ENCODE measurements around the gene PACC1.

Gene PACC1

DNA sequence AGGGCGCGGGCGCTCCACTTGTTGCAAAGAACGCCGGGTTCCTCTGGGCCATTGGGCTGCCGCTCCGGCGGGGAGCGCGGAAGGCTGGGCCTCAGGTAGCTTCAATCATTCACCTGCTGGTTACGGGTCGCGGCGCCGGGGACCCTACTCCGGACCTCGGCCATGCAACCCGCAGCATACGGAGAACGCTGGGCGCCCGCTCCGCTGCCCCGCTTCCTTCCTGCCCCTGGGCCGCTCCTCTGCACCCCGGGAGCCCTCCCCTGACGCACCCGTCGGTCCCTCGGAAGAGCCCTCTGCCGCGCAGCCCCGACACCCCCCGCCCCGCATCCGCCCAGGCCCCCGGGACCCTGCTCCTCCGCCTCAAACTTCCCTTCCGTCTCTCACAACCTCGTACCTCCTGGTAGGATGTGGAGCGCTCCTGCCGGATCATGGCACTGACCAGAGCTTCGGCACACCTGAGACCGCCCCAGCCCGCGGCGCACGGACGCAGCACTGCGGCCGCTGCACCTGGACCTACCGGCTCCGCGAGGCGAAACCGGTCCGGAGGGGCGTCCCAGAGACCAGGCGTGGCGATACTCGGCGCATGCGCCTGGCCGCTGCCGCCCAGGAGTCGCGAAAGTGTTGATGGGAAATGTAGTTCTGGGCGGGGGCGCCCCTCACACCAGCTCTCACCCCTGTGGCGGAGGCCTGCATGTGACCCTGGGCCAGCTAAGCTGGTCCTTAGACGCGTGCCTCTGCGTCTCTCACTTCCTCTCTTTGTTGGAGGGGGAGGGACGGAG, at the start of gene PACC1:
TSS of gene PACC1 (minus strand) at position 559 of the 779 bp plus-strand sequence. CDS start at position 430, 129 bp downstream.
- peak; percentile 93 for DNase-seq

DNA sequence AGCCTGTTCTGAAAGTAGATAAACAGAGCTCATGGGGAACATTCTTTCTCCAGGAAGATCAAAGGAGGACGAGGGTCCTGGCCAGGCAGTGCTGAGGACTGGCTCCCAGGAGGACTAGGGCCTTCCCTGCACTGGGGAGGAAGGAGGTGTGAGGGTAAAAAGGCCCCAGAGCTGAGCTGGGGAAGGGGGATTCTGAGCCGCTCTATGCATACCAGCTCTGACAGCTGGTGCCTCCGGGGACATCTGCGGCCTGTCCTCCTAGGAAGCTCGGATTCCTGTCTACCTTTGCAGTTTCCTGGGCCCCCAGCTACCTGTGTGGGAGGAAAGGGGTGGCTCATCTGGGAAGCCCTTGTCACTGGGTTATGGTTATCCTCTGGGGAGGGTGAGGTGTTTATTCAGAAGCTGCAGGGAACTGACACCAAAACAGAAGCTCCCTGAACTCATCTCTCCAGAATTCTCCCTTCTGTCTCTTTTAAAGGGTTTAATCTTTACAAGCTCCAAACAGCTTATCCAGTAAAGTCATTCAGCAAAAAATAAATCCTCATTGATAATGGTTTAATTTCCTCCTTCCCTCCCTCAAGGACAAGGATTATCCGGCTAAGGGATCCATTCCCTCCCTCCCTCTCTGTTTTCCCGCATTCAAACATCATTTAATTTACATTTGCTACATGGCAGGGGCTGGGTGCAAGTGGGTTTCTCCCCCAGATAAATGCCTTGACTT, 49.0 kb upstream of the PACC1 start:
- DNase-seq: no peak

DNA sequence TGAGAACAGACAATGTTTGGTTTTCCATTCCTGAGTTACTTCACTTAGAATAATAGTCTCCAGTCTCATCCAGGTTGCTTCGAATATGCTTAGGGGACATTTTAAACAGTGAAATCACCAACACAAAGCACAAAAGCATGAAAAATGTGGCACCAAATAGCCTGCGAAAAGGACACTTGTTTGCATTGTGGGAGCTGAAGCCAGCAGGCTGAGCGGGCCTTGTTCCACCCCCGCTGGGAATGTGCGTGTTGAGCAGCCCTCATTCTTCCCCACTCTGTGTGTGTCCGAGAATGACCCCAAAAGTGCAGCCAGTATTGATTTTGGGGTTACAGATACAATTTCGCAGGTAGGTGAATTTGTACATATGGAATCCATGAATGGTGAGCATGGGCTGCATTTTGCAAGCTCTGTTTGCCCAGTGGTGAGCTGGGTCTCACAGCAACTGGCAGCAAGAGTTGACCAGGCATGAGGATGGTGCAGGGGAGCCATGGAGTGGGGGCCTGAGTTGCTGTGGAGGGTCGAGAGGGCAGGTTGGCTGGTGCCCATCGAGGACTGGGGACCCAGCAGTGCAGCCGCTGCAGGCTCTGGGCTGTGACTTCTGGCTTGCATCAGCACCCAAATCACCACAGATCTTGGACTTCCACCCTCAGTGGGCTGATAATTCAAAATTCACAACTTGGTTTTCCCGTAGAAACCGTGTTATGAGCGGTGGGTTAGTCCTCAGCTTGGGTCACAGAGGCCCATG, 47.4 kb upstream of the PACC1 start:
- no peak for DNase-seq

DNA sequence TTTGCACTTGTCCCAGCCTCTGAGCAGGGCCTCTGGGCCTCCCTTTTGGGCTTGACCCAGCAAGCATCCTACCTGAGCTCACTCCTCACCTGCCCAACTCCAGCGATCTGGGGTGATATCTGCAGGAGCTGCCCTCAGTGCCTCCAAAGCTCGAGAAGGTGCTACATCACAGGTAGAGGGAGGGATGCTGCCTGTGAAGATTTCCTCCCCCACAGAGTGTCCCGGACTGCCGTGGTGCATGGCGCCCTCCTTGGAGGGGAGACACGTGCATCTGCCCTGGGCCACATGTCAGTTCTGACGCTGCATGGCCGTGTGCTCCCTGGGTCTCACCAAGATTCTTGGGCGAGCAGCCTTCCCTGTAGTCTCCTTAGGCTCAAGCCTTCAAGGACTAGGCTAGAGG, 45.7 kb upstream of the PACC1 start:
- DNase-seq: no peak

DNA sequence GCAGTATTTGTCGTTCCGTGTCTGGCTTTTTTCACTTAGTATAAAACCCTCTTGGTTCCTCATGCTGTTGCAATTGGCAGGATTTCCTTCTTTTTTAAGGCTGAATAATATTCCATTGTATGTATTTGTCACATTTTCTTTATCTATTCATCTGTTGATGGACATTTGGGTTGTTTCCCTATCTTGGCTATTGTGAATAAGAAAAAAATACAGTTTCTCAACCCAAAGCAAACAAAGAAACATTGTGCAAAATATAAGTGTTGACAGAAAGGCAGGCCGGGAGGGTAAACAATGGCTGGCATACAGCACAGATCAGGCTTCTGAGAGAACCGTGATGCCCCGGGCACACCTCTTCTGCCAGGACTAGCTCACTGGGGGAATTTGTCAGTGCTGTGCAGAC, 45.0 kb upstream of the PACC1 start:
- DNase-seq: no peak

DNA sequence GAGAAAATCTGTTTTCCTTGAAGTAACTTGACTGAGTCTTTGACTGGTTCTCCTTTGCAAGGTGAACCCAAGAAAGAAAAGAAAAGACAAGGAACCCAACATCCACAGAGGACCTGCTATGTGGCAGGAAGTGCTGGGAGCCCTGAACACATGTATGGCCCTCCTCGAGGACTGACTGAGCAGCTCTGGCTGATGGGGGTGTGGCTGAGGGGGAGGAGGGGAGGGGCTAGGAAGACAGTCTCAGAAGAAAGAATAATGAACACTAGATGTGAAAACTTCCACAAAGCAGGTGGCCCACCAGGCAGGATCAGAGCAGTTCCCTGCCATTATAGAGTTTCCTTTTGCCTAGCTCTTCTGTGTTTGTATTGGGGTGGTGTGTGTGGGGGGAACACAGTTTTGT, 44.1 kb upstream of the PACC1 start:
- no peak for DNase-seq

DNA sequence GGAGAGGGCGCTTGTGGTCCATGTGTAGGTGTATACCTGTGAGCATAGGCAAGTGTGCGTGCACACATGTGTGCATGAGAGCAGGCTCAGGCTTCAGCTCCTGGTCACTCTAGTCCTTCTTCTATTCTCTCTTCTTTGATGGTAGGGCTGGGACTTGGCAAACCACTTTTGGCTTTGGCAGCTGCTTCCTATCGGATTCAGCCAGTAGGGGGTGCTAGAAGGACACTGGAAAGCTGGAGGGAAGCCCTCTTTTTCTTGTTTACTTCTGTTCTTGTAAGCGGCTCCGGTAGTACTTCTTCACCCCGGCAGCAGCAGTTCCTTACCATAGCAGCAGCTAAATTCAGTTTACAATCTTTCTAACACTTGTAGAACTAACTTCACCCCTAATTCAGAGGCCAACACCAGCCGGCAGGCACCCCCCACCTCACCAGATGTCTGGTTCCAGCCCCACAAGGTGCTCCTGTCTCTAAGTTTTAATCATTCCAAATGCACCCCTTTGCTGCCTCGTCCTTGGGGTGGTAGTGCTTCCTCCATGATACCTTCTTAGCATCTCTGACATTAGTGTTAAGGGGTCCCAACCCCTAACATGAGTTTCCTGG, 43.2 kb upstream of the PACC1 start:
- DNase-seq: peak; percentile 58

DNA sequence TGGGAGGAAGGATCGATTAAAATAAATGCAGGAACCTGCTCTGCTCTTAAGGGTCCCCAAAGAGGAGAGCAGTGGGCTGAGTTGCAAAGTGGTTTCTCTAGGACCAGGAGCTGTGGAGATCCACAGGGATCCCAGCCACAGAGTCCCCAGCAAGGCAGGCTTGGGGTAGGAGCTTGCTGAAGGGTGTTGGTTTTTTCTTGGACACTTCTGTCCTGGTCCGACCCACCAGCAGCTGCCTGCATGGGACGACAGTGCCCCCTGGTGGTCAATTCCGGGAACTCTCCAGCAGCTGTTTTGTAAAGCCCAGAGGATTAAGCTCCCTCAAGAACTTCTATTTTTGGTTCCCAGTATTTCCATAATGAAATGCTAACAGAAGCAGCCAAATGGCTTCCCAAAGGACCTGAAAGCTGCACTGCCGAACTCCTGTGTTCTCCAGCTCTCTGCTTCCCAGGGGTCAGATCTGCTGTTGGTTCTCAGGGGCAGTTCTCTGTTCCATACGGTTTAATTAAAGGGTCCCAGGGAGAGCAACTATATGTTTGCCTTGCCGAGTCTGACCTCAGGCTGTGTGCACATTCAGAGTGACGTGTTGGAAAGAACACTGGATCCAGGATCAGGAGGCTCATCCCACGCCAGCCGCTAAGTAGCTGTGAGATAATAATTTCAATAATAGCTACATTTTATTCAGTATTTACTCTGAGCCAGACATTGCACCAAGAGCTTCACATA, 41.3 kb upstream of the PACC1 start:
- DNase-seq: peak; percentile 80

DNA sequence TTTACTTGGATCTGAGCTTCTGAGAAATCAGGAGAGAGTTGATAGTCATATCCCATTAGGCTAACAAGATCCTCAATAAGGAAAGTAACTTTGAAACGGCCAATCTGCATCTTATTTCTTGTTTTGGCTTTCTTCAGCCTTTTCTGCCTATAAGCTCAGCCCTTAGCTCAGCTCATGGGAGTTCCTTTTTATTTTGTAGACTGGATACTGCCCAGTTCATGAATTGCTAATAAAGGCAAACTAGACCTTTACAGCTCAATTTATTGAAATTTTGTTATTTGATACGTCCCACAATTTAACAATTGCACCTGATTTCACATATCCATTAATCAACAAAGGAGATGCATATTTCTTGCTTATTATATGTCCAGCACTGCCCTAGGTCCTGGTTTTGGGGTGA, 40.7 kb upstream of the PACC1 start:
- no peak for DNase-seq

DNA sequence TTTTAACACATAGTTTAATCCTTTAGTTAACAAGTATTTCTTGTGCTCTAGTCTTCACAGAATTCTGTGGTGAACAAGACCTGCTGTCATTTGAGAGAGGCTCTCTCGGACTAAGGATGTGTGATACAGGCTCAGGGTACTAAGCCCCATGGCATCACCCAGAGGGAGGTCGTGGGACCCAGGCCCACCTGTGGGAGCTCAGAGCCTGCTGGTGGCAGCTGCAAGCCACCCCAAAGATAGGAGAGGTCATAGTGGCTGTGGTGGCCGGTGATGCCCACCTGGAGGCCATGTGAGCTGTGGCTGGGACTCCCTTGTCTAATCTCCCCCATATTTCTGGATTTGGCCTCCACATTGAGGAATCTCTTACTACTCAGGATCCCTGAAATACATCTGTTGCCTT, 40.1 kb upstream of the PACC1 start:
- no peak for DNase-seq

DNA sequence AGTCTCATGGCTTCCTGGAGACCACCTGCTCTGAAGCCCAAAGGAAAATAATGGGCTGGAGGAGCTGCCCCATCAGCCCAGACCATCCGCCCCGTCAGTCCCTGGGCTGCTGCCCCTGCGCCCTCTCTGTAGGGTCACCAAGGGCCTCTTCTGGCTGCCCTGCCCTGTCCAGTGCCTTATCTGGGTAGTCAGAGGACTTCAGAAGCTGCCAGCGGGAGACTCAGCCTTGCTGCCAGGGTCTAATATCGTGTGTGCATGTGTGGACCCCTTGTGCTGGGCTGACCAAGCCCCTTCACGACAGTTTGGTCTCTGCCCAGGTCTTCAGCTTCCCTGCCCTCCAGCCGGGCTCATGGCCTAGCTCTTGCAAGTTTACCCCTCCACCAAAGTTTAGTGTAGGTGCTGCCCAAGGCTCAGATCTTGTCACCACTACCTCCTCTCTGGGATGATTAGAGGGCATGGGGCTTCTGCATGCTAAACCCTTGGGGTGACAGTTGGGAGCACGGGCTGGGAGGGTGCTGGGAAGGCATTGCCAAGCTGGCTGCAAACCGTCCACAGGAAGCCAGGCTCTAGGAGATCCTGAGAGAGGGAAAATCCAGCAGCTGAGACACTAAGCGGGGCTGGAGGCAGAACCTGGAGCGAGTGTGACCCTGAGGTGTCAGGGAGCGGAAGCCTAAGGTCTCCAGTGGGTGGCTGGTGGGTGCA, 38.6 kb upstream of the PACC1 start:
- DNase-seq: no peak

DNA sequence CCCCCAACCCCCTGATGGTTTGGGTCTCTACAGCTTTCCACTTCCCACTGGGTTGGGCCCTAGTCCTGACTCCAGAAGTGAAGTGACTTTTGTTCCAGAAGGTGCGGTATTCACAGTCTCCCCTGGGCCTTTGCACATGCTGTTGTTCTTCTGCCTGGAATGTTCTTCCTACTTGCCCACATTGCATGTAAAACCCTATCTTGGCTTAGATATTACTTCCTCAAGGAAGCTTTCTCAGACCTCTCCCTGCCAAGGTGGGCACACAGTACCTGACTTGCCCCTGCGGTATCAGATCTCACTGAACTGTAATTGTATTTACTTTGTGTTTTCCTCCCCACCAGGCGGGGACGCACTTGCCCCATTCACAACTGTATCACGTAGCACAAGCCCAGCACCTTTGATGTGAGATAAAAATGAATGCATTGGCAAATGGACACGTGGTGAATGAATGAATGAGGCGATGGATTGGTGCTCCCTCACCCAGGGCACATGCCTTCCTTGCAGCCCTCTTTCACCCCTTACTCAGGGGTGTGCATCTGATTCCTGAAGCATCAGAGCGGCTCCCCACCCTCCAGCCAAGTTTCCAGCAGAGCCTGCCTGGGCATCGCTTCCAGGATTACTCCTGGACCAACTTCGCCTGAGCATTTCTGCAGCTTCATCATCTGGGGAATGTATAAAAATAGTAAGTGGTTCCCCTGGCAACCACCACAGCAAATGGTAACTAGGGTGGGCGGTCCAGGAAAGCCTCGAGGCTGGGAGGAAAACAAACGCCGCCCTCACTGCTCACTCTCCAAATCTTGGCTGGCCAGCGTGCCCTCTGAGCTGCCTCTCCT, 37.9 kb upstream of the PACC1 start:
- DNase-seq: no peak

DNA sequence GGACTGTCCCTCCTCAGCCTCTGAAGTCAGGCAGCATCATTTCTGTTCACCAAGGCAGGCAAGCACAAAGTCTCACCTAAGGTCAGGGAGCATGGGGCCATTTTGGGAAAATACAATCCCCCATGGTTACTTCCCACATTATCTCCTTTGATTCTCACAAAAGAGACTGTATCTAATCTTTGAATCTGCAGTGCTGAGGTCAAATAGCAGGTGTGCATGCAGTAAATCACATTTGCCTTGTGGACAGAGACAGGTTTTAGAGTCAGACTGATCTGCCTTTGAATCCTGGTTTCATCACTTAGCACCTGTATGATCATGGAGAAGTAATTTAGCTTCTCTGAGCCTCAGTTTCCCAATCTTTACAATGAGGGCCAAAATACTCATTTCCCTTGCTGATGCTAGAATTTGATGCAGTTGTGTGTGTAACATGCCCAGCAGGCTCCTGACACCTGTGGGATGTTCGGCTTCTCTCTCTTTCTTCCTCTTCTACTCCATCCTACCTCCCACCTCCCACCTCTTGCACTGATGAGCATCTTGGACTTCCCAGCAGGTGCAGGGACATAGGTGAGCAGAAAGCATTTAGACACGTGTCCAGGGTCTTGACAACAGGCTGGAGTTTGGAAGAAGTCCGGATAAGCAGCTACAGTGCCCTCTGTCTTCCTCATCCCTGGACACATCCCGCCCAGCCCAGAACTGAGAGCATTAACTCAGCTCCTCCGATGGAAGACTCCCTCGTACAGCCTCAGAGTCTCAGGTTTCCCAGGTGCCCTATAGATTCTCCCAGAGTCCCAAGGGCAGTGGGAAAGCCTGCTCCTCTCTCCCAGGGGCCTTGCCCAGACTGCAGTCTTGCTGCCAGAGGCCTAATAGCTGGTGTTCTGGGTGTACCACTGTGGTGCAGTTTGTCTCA, 37.0 kb upstream of the PACC1 start:
- DNase-seq: no peak

DNA sequence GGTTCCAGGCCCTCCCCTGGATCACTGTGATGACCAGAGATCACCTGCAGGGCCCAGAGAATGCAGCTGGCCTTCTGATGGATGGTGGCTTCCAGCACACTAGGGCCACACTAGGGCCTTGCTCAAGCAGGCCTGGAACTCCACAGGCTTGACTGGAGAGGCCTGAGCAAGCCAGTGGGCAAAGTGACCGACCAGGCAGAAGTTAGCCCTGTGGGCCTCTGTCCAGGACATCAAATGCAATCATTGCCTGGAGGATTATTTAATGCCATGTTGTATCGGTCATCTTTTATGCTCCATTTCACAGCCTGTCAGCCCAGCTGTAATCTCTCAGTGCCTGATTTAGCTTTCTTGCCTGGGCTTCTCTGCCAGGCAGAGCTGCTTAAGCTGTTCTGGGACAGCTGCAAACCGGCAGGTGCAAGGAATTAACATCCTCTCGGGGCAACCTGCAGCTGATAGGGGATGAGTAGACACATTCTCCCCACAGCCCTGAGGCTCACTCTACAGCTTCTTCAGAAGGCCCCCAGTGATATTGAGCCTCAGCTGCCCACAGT, 35.7 kb upstream of the PACC1 start:
- DNase-seq: no peak

DNA sequence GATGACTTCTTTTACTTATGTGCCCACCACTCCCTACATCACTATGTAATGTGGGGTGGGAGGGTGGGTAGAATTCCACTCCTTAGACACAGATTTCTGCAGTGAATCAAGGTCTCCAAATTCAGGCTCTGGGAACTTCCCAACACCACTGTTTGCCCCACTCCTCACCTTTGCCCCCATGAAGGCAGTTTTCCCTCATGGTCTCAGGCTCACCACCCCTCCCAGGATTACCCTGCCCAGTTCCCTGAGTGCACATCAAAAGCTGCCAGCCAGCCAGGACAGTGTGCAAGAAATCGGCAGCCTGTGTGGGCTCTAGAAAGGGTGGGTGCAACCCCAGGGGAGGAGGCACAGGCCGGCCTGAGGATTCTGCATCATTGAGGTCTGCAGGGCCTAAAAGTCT, 32.8 kb upstream of the PACC1 start:
- no peak for DNase-seq

DNA sequence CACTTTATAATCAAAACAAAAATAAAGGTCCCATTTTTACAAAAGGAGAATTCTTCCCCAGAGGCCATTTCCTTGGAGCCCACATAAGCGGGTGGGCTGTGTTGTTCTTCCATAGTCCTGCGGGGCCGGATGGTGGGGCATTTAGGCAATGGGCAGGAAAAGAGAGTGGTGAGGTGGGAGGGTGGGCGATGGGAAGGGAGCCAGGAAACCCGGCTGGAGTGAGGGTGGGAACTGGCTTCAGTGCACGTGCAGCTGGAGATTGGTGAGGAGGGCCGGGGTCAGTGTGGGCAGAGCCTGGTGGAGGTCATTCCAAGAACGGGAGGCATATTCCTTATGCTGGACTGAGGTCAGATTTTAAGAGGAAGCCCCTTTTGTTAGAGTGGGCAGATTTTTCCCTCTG, 31.6 kb upstream of the PACC1 start:
- no peak for DNase-seq

DNA sequence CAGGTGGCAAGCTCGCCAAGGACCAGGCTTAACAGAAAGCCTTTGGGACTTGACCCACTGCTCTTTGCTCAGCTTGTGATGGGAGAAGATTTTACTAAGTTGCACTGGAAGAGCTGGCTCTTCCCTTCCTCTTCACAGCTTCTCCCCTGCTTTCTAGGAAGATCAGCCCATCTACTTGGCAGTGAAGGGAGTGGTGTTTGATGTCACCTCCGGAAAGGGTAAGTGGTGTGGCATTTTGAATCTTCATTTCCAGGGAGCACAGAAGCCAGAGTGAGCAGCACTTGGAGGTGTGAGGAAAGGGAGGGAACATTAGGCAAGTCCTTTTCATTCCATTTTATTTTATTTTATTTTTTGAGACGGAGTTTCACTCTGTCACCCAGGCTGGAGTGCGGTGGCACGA, 27.7 kb upstream of the PACC1 start:
- DNase-seq: no peak

DNA sequence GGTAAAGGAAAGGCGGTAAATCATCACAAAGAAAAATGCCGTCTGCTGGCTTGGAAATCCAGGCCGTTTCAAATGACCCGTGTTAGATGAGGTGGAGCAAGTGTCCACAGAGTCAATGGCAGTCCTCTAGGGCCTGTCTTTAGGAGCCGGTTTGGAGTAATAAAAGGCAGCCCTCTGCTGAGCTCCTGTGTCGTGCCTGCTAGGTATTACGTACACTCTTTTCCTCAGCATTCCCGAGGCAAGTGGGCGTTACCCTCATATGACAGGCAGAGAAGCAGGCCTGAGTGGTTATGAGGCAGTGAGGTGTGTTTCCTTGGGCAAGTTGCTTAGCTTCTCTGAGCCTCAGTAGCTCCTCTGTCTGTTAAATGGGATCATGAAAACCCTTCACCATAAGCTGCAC, 25.7 kb upstream of the PACC1 start:
- DNase-seq: no peak

DNA sequence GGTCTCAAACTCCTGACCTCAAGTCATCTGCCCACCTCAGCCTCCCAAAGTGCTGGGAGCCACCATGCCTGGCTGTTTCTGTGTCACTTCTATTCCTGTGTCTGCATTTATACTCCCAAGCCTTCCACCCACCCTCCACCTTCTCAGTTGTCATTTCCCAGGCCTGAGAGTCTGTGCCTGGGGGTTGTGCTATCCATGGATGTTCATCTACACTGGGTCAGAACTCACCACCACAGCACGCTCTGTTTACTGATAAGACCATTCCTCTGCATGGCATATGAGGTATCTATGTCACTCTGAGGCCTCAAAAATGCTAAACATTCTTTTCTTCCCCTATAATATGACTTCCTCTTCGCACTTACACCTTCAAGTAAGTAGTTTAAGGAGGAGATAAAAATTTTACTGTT, 24.1 kb upstream of the PACC1 start:
- DNase-seq: no peak
